Stimulated activated CD4-positive, alpha-beta T cell treated with anti-CD3 and anti-CD28 coated beads, Interleukin-15, amount 100 ng/mL, for 1 hour (primary cell): ENCODE results near the gene NHERF1.

Experiments used
- DNase-seq, 2 donors: peaks; one replicate each; pipeline ENCODE4 v3.0.0-alpha.2; 2020; ENCODE audit warnings: low read depth in 1 of 2, low spot score in 1 of 2

NHERF1 gene

GRCh38 chr17:74807925-74808324, 59.5 kb downstream of the NHERF1 start:
- DNase-seq: no peak

- DNase-seq: no peak
These were observed 60.4 kb downstream of the NHERF1 start for GRCh38 chr17:74808714-74809430.

DNA sequence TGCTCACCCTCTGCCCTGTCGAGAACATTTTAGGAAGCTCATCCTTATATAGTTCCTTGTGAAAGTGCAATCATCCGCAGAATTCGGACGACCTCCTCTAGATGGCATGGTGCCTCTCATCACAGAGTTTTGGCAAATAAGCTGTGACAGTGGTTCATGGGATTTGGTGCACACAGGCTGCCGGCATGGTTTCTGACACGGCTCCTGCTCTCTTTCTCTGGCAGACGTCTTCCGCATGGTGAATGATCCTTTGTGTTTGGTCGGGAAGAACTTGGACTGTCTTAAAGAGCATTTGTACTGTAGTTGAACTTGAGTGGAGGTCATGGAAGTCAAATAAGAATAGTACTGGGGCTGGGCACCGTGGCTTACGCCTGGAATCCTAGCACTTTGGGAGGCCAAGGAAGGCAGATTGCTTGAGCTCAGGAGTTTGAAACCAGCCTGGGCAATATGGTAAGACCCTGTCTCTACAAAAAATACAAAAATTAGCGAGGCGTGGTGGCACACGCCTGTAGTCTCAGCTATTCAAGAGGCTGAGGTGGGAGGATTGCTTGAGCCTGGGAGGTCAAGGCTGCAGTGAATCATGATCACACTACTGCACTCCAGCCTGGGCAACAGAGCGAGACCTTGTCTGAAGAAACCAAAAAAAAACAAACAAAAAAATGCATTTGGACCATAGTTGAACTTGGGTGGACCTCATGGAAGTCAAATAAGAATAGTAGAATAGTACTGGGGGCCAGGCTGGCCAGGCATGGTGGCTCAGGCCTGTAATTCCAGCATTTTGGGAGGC, 62.5 kb downstream of the NHERF1 start:
- DNase-seq: no peak

GRCh38 chr17:74812109-74813009, 63.9 kb downstream of the NHERF1 start:
- no peak for DNase-seq

DNA sequence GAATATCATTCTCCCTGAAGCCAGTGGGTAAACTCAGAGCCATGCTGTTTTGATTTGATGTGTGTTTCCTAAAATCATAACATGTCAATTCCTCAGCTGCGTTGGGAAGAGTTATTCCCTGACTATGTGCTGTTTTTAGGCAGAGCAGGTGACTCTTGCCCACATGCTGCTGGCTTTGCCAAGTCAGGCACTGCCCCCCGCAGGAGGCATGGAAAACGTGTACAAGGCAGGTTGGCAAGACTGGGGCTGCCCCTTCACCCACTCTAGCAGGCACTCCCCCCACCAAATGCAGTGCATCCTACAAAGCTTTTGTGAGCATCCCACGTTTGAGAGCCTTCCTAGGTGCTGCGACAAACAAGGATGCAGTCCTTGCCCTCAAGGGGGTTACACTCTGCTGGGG, 66.0 kb downstream of the NHERF1 start:
- DNase-seq: no peak

DNA sequence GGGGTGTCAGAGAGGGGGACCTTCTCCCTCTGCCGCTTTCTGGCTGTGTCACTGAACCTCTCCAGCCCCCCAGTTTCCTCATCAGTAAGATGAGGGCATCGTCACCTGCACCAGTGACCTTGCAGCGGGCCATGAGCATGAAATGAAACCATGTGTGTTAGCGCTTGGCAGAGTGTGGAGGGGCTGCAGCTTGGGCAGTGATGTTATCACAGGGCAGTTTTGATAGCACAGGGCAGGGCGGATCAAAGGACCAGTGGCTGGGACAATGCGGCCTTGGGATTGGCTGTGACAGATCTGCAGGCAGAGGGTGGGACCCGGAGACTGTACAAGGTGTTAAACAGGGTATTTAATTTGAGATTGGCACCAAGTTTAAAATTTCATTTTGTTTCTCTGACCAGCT, 66.6 kb downstream of the NHERF1 start:
- DNase-seq: no peak

- DNase-seq: no peak
These were observed 67.3 kb downstream of the NHERF1 start for GRCh38 chr17:74815550-74816370.

GRCh38 chr17:74816905-74817620, 68.6 kb downstream of the NHERF1 start:
- DNase-seq: no peak

DNA sequence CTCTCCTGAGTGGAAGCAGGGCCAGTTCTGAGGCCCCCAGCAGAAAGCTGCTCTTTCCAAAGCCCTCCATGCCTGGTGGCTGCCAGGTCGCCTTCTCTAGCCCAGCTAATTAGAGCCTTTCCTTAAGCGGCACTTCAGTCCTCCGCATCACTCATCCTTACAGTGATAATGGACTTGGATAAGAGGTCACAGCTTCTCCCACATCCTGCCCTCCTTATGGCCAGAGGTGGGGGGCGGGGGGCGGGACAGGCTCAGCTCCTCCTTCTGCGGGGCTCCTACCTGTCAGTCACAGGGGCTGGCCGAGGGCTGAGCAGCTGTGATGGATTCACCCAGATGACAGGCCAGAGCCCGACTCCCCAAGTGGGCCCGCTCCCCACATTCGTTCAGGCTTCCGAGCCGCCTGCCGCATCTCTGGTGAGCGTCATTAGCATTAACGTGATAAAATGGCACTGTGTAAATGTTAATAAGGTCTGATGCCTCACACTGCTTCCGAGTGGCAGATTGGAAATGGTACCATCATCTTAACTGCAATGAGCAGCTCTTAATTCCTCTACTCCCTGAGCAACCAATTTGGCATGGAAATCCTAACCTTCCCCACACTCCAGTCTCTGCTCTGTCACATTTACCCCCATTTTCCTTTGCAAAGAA, 70.0 kb downstream of the NHERF1 start:
- no peak for DNase-seq
